GM23338 (cell line): Measurements from ENCODE around the gene PLP2. TPM values are rescaled to one million over a fixed set of nuclear protein-coding genes. Genes with fewer than 3 reads are reported as not detected.
A peak's percentile ranks its signal among the peaks of the same experiment; 100 is the strongest.

Source experiments
- ATAC-seq: fragments of 200-7000 bp; cut with Tn5 transposase; 3 replicates; pipeline ENCODE4 v1.9.1; 2020
- DNase-seq: peaks from one replicate; pipeline ENCODE4 v3.0.0-alpha.2; 2015; ENCODE audit warnings: low spot score
- H2AFZ ChIP-seq: fragments of 200-600 bp; sonication (generic); 2 replicates; pipeline ENCODE4 v1.8.0; 2016; ENCODE audit warnings: antibody characterized with exemption, mild to moderate bottlenecking, moderate library complexity
- H3F3A ChIP-seq: fragments of 200-600 bp; sonication (generic); replicated peaks from 2 replicates; pipeline ENCODE4 v1.8.0; 2017; ENCODE audit warnings: antibody characterized with exemption, mixed run types, low read depth
- H3K27ac ChIP-seq: fragments of 200-600 bp; sonication (generic); 2 replicates; pipeline ENCODE4 v1.6.1; 2016; ENCODE audit warnings: low read depth
- H3K27me3 ChIP-seq: fragments of 200-600 bp; sonication (generic); 2 replicates; pipeline ENCODE4 v1.8.0; 2016; ENCODE audit warnings: mild to moderate bottlenecking, mixed run types, moderate library complexity; ENCODE audit not compliant: insufficient read depth
- H3K36me3 ChIP-seq: fragments of 200-600 bp; sonication (generic); 2 replicates; pipeline ENCODE4 v1.8.0; 2016; ENCODE audit warnings: mild to moderate bottlenecking; ENCODE audit not compliant: insufficient read depth
- H3K4me1 ChIP-seq: fragments of 200-600 bp; sonication (generic); 2 replicates; pipeline ENCODE4 v1.8.0; 2016; ENCODE audit warnings: mild to moderate bottlenecking, moderate library complexity; ENCODE audit not compliant: insufficient read depth
- H3K4me2 ChIP-seq: fragments of 200-600 bp; sonication (generic); 2 replicates; pipeline ENCODE4 v1.7.1; 2017; ENCODE audit warnings: mixed run types
- H3K4me3 ChIP-seq: fragments of 200-600 bp; sonication (generic); 2 replicates; pipeline ENCODE4 v1.6.1; 2016; ENCODE audit warnings: mixed run types
- H3K79me2 ChIP-seq: fragments of 200-600 bp; sonication (generic); replicated peaks from 2 replicates; pipeline ENCODE4 v1.8.0; 2017; ENCODE audit warnings: mild to moderate bottlenecking; ENCODE audit not compliant: insufficient read depth
- H3K9me2 ChIP-seq: fragments of 200-600 bp; sonication (generic); 2 replicates; pipeline ENCODE4 v1.8.0; 2017; ENCODE audit not compliant: insufficient read depth
- H4K20me1 ChIP-seq: fragments of 200-600 bp; sonication (generic); replicated peaks from 2 replicates; pipeline ENCODE4 v1.8.0; 2017; ENCODE audit warnings: mild to moderate bottlenecking; ENCODE audit not compliant: insufficient read depth
- H3K27ac Mint-ChIP-seq: 2 replicates; pipeline ENCODE4 v1.8.0; 2020; ENCODE audit warnings: inconsistent platforms, mild to moderate bottlenecking, moderate library complexity, mixed read lengths
- H3K27me3 Mint-ChIP-seq: 3 replicates; pipeline ENCODE4 v1.8.0; 2022; ENCODE audit warnings: low read depth, mild to moderate bottlenecking, moderate library complexity, mixed read lengths, inconsistent platforms; ENCODE audit not compliant: insufficient read depth, poor library complexity
- H3K36me3 Mint-ChIP-seq: 3 replicates; pipeline ENCODE4 v1.8.0; 2021; ENCODE audit warnings: low read depth, mild to moderate bottlenecking, inconsistent platforms, moderate library complexity, mixed read lengths
- H3K4me1 Mint-ChIP-seq: 3 replicates; pipeline ENCODE4 v1.8.0; 2020; ENCODE audit warnings: mild to moderate bottlenecking, inconsistent platforms, mixed read lengths
- H3K4me3 Mint-ChIP-seq: 3 replicates; pipeline ENCODE4 v1.8.0; 2021; ENCODE audit warnings: moderate library complexity, mild to moderate bottlenecking, inconsistent platforms, mixed read lengths
- H3K9me3 Mint-ChIP-seq: 3 replicates; pipeline ENCODE4 v1.8.0; 2020; ENCODE audit warnings: moderate library complexity, mild to moderate bottlenecking, inconsistent platforms, mixed read lengths
- EZH2 ChIP-seq: fragments of 200-600 bp; sonication (generic); IDR thresholded peaks from one replicate; pipeline ENCODE4 v1.8.0; 2017; ENCODE audit warnings: antibody characterized with exemption, mild to moderate bottlenecking, low read depth; ENCODE audit not compliant: unreplicated experiment
- NANOG ChIP-seq: IDR thresholded peaks from 2 replicates; pipeline ENCODE4 v1.6.1; 2016; ENCODE audit warnings: antibody characterized with exemption, borderline replicate concordance
- STAT1 ChIP-seq: IDR thresholded peaks from one replicate; pipeline ENCODE4 v1.6.1; 2016; ENCODE audit warnings: antibody characterized with exemption; ENCODE audit not compliant: unreplicated experiment
- ZNF114 ChIP-seq: fragments of 250-450 bp; sonication (Bioruptor Pico); IDR thresholded peaks from 2 replicates; pipeline ENCODE4 v1.5.0; 2020; ENCODE audit warnings: mild to moderate bottlenecking, moderate library complexity
- ZNF331 ChIP-seq: fragments of 250-450 bp; sonication (Bioruptor Pico); IDR thresholded peaks from 2 replicates; pipeline ENCODE4 v1.5.0; 2020; ENCODE audit warnings: low read depth, mild to moderate bottlenecking, moderate library complexity
- polyA plus RNA-seq: library from polyadenylated mRNA; unstranded; fragments of >200 nt; fragmentation: Nextera tagmentation; extraction: Ambion mirVana; gene quantifications from 2 replicates; pipeline ENCODE4 v1.2.1, GENCODE V29; 2016
- total RNA-seq: library from RNA; depleted of rRNA; stranded (reverse); fragments of >200 nt; shearing (Covaris generic); gene quantifications from 2 replicates; pipeline ENCODE4 v1.2.3, GENCODE V29; 2014
- TF ChIP-seq, protein P1 (sequence below): IDR thresholded peaks from one replicate; pipeline ENCODE4 v1.6.1; 2018; ENCODE audit warnings: antibody characterized with exemption; ENCODE audit not compliant: unreplicated experiment

Gene PLP2
- total and polyA plus RNA-seq, 2 experiments from 2014 or later: 3.4 to 9.5 TPM

- TF ChIP-seq, protein P1, sequence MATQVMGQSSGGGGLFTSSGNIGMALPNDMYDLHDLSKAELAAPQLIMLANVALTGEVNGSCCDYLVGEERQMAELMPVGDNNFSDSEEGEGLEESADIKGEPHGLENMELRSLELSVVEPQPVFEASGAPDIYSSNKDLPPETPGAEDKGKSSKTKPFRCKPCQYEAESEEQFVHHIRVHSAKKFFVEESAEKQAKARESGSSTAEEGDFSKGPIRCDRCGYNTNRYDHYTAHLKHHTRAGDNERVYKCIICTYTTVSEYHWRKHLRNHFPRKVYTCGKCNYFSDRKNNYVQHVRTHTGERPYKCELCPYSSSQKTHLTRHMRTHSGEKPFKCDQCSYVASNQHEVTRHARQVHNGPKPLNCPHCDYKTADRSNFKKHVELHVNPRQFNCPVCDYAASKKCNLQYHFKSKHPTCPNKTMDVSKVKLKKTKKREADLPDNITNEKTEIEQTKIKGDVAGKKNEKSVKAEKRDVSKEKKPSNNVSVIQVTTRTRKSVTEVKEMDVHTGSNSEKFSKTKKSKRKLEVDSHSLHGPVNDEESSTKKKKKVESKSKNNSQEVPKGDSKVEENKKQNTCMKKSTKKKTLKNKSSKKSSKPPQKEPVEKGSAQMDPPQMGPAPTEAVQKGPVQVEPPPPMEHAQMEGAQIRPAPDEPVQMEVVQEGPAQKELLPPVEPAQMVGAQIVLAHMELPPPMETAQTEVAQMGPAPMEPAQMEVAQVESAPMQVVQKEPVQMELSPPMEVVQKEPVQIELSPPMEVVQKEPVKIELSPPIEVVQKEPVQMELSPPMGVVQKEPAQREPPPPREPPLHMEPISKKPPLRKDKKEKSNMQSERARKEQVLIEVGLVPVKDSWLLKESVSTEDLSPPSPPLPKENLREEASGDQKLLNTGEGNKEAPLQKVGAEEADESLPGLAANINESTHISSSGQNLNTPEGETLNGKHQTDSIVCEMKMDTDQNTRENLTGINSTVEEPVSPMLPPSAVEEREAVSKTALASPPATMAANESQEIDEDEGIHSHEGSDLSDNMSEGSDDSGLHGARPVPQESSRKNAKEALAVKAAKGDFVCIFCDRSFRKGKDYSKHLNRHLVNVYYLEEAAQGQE: no peak
- no peak for TF ChIP-seq ZNF331 (CRISPR knock-in tag)
- no peak for TF ChIP-seq EZH2
- TF ChIP-seq NANOG: no peak
Measured at GRCh38 chrX:49161632-49162031, 10.1 kb upstream of the PLP2 start (continued).

GRCh38 chrX:49162620-49163019 lies 9.1 kb upstream of the PLP2 start, which contains the start of gene MAGIX:
MAGIX (plus strand) TSS chrX:49162758; CDS start chrX:49162890, 132 bp downstream.
- no peaks in the 10 kb centered on the region; the same call in 1 of the 2 replicates for H3K4me1 ChIP-seq
- ATAC-seq (peak; percentile 11), DNase-seq (peak; percentile 42)
- no peaks in the 10 kb centered on the region for H3K36me3 ChIP-seq
- peak within 1 kb of the TSS; percentile 78 for H3K4me3 Mint-ChIP-seq
- H4K20me1 ChIP-seq: no peaks in the 10 kb centered on the region
- no peak within 1 kb of the TSS for H3K27ac ChIP-seq
- H3K4me1 Mint-ChIP-seq: peaks cover 12% of the 10 kb centered on the region
- peaks cover 30% of the 10 kb centered on the region for H3K27me3 Mint-ChIP-seq
- H3F3A ChIP-seq: no peaks in the 10 kb centered on the region
- H3K36me3 Mint-ChIP-seq: no peaks in the 10 kb centered on the region
- TF ChIP-seq NANOG (no peak), ZNF114 (CRISPR knock-in tag) (no peak), STAT1 (no peak)
- TF ChIP-seq, protein P1: no peak
- peaks cover 66% of the 10 kb centered on the region for H3K27me3 ChIP-seq
- no peak within 1 kb of the TSS for H3K27ac Mint-ChIP-seq
- peak within 1 kb of the TSS; percentile 58 for H3K4me3 ChIP-seq
- no peaks in the 10 kb centered on the region for H3K9me2 ChIP-seq
- H3K79me2 ChIP-seq: no peaks in the 10 kb centered on the region
- peak within 1 kb of the TSS; percentile 71 for H3K4me2 ChIP-seq
- no peak within 1 kb of the TSS for H2AFZ ChIP-seq
- no peaks in the 10 kb centered on the region; the same call in 2 of the 3 replicates for H3K9me3 Mint-ChIP-seq
